NCI-H2107 treated with DMSO at 0.1 percent for 48 hours (cell line): ENCODE data around the gene KLHL5.

ENCODE experiments used
- DNase-seq: peaks from one replicate; lab custom pipeline; 2025; ENCODE audit not compliant: unreplicated experiment; lab: John Stamatoyannopoulos, UW

KLHL5 gene

DNA sequence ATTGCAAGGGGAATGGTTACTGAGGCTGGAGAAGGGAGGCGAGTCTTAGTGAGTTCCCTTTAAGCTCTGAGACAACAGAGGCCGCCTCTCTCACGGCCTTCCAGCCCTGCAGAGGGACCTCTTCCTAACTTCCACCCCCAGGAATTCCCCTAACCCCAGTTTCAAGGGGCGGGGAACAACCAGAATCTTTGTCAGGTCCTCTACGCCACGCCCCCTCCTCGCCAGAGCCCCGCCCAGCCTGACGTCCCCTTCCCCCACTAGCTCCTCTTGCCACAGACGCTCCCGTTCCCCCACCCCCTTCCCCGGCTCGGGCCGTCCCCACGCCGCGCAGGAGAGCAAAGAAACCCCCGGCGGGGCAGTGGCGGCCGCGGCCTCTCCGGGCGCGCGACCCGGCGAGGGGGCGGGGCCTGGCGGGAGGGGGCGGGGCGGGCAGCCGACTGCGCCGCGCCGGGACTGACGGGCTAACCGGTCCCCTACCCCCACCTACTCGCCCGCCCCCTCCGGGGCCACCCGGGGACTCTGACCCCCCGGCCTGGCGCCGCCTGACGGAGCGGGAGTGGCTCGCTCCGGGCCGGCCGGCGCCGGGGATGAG is 17.6 kb upstream of the KLHL5 start:
- DNase-seq: no peak

DNA sequence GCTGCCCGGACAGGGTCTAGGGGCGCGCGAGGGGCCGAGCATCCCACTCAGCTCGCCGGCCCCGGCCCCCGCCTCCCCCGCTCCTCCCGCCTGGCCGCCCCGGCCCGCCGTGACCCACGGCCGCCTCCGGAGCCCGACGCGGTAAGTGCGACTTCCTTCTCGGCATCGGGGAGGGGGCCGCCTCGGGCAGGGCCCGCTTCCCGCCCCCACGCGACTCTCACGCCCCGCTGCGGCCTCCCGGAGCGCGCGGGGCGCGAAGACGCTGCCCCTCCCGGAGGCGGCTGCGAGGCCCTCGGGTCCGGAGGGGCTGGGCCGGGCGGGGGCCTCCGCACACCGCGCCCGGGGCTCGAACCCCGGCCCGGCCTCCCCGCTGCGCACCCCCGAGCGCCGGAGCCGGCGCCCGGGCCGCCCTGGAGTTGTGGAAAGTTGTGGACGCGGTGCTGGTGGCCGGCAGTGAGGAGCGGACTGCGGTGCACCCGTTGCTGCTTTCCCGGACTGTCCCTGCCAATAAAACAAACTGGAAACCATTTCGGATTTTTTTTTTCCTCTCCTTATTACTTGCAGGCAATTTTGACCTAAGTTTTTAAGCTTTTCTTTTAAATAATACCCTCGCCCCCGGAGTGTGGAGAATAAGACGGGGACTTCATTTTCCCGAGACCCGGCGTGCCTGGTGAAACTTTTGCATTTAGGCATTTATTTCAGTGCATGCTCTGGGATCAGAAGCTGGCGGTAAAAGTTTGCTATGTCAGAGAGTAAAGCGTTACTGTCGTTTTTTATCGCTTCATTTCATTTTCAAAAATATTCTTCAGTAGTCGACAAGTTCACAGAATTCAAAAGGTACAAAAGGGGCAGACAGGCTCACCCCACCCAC is 16.8 kb upstream of the KLHL5 start:
- no peak for DNase-seq

DNA sequence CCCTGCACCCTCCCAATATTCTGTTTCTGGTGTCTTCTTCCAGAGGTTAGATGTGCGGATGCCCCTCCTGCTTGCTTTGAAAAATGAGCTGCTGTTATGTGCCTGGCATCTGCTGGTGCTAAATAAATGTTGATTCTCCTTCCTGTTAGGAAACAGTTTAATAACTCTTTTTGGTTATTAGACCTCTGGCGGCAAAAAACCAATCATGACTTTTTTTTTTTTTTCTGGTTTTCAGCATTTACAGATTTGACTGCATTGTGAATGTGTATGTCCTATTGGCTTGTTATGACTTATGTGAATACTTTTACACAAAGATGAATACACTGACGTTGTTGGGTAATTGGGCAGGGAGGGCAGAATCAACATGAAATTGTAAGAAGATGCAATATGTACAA is 16.2 kb upstream of the KLHL5 start:
- no peak for DNase-seq

DNA sequence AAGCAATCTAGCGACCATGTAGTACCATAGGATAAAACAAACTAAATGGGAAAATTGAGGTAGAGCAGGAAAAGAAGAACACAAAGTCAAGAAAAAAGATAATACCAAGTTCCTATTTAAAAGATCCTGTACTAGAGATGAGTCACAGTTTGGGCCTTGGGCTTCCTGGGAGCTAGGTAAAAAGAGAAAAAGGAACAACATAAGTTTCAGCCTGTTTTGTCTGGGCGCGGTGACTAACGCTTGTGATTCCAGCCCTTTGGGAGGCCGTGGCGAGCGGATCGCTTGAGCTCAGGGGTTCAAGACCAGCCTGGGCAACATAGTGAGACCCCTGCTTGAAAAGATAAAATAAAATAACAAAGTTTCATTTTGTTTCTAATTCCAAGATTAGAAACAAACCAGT is 15.8 kb upstream of the KLHL5 start:
- DNase-seq: no peak

DNA sequence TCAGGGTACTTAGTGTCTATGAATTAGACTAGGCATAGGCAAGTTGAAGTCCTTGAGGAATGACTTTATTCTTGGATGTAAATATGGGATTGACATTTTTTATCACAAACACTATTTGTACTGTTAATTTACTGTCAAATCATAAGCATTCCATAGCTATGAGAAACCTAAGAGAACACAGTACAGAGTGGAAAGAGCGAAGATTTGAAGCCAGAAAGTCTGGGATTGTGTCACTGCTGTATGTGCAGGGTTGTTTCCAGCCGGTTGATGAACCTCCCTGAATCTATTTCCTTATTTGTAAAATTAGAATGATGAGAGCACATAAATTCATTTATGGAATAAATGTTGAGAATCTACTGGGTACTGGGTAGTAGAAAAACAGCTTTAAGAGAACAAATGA is 14.4 kb upstream of the KLHL5 start:
- no peak for DNase-seq

DNA sequence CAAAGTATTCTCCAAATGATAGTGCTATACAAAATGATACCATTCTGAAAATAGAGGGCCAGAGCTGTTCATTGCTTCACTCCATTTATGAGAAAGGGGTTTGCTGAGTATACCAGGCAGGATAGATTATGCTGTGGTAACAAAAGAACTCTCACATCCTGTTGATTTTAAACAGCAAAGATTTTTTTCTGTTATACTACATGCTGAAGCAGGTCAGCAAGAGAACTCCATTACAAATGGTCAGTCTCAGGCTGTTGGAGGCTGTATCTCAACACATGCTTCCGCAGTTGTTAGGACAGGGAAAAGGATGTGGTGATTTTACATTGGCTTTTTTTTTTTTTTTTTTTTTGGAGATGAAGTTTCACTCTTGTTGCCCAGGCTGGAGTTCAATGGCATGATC is 13.7 kb upstream of the KLHL5 start:
- DNase-seq: no peak

DNA sequence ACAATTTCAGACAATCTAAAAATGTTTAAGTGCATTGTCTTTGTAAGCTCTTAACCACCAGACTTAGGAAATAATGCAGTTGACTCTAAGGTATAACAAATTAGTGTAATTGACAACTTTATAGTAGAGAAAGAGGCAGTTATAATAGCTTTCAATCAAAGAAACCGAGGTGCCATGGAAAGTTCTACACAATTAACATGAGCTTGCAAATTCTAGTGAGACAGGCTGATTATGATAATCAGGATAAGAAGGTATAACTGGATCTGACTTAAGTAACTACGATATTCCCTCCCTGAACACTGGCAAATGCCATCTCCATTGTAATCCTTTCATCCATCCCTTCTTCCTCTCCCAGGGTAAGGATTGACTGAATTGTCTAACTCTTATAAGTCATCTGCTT is 11.4 kb upstream of the KLHL5 start:
- no peak for DNase-seq

DNA sequence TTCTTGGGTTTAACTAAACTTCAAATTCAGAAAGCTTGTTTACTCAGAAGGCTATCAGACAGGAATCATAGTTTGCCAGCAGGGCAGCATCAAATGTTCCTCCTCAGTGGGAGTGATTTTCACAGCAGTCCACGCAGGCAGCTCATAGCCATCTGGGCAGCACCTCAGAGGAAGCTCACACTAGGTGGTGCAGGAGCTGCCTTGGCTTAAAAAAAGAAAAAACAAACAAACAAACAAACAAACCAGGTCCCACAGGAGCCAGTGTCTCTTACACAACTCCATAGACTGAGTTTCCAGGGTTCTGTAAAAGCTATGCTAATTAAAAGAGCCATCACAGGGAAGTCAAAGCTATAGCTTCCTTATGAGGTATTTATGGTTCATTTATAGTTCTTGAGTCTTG is 10.5 kb upstream of the KLHL5 start:
- DNase-seq: no peak

DNA sequence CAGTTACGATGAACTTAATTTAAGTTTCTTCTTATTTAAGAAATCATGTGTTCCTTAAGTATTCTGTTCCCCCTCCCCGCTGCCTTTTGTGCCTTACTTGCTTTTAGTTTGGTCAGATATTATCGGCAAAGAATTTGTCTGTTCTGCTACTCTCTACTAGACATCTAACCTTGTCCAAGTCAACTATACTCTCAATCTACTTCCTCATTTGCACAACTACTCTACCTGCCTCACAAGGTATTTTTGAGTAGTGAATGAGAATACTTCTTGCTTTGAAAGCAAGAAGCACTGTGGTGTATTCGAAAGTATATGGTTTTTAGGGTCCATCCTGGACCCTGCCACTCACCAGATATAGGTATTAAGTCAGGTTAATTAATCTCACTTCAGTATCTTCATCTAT is 8.0 kb upstream of the KLHL5 start:
- DNase-seq: no peak

DNA sequence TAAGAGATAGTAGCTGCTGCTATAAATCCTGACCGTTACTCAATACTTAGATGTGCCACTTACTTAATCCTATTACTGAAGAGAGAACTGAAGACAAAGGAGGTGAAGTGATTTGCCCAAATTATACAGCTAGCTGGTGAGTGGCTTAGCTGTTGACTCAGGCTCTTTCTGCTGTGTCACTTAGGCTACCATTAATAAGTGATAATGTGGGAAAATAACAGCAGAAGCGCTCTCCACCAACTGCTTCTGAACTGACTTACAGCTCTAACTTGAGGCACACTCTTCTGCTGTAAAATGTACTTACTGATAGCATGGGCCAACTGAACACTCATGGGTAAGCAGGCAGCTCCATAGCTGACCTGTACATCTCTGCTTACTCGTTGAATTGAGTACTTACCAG is 7.5 kb upstream of the KLHL5 start:
- DNase-seq: no peak

DNA sequence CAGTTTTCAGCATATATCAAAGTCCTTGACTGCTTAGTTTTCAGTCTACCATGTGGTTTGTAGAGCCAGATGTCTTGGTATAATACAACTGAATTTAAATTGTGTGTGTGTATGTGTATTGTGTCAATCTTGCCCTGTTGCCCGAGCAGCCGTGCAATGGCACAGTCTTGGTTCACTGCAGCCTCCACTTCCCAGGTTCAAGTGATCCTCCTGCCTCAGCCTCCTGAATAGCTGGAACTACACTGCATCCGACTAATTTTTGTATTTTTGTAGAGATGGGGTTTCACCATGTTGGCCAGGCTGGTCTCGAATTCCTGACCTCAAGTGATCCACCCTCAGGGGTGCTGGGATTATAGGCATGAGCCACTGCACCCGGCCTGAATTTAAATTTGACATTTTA is 6.0 kb upstream of the KLHL5 start:
- no peak for DNase-seq

DNA sequence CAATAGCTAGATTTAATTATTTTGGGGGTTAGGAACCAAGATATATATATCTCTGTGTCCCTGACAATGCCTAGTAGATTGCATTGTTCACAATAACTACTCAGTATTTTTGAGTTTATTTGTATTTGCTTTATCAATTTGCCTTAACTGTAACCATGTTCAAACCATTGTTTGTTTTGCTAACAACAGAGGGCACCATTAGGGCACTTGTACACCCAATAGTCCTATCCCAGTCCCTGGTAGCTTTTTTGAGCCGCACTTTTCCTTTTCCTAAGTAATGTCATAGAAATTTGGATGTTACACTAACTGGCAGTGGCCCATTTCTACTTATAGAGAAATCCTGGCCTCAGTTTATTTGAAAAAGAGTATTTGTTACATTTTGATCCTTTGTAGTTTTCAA is 575 bp upstream of the KLHL5 start:
- no peak for DNase-seq

DNA sequence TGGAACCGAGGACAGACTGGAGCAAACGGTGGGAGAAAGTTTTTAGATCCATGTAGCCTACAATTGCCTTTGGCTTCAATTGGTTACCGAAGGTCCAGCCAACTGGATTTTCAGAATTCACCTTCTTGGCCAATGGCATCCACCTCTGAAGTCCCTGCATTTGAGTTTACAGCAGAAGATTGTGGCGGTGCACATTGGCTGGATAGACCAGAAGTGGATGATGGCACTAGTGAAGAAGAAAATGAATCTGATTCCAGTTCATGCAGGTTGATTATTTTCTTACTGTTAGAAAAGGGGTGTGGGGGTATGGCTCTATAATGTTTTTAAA is 702 bp downstream of the KLHL5 start:
- no peak for DNase-seq

DNA sequence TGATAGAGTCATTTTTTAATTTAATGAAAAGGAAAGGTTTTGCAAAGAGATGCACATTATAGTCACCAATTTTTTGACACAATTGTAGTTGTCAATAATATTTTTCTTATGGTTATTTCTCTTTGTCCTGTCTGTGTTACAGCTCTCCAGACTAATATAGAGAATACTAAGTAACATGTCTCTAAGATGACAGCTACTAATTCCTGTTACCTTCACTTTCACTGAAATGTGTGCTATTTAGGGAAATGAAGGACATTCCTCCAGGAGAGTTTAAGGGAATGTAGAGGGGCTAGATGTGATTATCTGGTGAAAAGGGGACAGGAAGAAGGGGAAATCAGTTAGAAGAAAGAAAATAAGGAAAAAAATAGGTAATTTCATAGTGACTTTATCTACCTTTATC is 1.4 kb downstream of the KLHL5 start:
- no peak for DNase-seq

DNA sequence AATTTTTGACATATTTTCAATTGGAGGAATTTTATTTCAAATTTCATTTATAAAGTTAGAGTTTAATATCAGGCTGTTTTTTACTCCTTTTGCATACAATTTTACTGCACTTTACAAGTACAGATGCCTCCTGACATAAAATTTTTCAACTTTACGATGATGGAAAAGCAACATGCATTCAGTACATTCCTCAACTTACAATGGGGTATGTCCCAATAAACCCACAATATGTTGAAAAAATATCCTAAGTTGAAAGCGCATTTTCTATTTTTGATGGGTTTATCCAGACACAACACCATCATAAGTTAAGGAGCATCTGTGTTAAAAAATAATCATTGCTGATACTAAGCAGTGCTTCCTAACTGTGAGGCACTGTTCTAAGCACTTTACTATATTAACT is 4.3 kb downstream of the KLHL5 start:
- DNase-seq: no peak

DNA sequence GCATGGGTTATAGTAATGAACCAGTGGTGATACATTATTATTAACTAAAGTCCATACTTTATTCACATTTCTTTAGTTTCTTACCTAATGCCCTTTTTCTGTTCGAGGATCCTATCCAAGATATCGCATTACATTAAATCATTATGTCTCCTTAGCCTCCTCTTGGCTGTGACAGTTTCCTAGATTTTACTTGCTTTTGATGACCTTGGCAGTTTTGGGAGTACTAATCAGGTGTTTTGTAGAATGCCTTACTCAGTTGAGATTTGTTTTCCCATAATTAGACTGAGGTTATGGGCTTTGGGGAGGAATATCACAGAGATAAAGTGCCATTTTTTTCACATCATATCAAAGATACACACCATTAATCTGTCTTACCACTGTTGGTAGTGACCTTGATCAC is 5.0 kb downstream of the KLHL5 start:
- DNase-seq: no peak

DNA sequence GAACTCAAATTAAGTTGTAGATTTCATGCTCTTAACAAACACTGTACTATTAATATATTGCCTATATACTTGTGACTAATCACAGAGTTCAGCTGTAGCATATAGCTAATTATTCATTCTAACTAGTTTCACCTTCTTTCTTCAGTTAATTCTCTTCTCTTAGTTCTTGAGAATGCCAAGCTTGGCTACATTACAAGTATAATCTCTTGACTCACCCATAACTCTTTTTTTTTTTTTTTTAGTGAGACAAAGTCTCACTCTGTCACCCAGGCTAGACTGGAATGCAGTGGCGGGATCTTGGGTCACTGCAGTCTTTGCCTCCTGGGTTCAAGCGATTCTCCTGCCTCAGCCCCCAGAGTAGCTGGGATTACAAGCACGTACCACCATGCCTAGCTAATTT is 5.4 kb downstream of the KLHL5 start:
- DNase-seq: no peak

DNA sequence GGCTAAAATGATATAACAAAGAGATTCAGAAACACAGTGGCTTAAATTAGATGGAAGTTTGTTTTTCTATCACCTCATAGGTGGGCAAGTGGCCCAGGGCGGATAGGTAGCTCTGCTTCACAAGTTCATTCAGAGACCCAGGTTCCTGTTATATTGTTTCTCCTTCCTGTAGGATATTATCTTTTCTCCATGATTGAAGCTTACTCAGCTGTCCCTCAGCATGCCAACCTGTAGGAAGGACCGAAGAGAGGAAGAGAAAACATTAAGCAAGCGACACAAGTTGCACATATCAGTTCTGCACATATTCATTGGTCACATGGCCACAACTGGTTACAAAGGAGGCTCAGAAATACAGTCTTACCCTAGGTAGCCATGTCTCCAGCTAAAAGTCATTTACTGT is 6.9 kb downstream of the KLHL5 start:
- no peak for DNase-seq

DNA sequence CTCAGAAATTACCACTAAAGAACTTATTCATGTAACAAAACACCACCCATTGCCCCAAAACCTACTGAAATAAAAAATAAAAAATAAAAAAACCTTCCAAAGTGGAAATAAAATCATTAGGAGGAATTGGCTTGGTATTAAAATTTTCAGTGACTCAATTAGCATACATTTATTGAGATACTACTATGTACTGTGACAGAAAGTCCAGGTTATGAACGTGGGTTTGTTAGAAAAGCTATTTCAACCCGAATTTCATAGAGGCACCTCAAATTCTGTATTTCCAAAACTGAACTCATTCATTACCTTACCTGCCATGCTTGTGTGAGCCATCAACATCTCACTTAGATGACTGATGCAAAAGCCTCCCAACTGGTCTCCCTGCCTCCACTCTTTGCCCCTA is 16.8 kb downstream of the KLHL5 start:
- DNase-seq: no peak

DNA sequence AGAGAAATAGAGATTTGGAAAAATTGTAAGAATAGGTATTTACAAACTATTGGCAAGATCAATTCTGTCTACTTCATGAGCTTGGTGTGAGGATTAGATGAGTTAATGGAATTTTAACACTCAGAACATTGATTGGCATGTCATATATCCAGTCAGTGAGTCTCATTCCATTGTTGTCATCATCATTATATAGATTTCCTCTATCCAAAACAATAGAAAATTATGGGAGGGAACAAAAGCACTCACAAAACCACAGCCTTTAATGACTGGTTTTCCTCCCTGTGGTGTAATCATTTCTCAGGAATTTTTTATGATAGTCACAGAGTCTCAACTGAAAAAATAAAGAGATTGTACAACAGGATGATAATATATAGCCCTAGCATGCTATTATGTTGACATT is 21.1 kb downstream of the KLHL5 start:
- no peak for DNase-seq

DNA sequence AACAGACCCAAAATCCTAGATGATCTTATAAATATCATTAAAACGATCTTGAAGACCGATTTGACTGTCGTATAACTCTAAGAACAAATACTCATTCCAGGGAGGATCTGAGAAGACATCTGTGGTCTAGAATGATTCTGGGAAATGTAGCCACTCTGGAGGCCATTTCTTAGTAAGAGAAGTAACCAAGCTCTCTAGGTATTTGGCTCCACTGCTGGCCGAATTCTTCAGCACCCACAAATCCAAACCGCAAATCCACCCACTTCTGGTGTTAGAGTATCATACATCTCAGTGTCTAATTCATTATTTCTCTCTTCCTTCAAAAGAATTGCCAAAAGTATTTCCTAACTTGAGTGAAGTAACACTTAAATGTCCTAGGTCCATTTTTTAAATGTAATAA is 23.9 kb downstream of the KLHL5 start:
- DNase-seq: no peak

DNA sequence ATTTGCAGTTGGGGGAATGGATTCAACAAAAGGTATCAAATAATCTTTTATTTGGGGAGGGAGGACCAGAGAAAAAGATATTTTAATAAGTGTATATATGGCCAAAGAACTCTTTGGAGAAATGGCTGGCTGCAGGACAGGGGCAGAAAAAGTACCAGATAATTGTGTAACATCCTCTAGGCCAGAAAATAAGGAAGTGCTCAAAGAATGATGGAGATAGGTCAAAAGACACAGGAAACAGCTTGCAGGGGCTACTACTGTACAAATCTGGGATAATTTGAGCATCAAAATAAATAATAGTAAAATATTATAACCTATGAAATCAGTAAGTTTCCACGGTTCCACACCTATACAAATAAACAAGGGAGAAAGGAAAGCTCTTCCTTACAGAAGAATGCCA is 34.8 kb downstream of the KLHL5 start:
- no peak for DNase-seq

DNA sequence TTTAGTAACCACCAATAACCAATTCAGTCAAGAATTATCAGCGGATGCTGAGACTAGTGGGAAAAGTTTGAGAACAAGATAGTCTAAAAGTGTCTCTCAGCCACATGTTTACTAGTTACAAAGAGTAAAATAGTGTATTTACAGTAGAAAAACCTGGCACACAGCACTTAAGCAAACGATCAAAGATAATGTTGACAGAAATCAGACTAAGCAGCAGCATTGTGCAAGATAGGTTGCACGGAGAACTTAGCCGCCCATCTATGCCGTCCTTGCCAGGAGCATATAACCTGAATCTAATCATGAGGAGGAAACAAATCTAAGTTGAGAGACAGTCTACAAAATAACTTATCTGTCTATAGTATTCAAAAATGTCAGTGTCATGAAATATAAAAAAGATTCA is 35.3 kb downstream of the KLHL5 start:
- no peak for DNase-seq
